Breast epithelium (tissue), 4 donors: ENCODE measurements around the gene CASK. TPM values are rescaled to one million over a fixed set of nuclear protein-coding genes. Genes with fewer than 3 reads are reported as not detected.

ENCODE experiments used
- DNase-seq, 2 donors: peaks; one replicate each; pipeline ENCODE4 v3.0.0-alpha.2; 2019; ENCODE audit warnings: low spot score in 2 of 2
- H3K27ac ChIP-seq, 2 donors: fragments of 200-600 bp; sonication (generic) in 1 of 2; one replicate each; pipeline ENCODE4 v1.5.1; 2016 to 2019; ENCODE audit warnings: mild to moderate bottlenecking in 1 of 2
- H3K27me3 ChIP-seq, 2 donors: fragments of 200-600 bp; sonication (generic) in 1 of 2; one replicate each; pipeline versions ENCODE4 v1.5.1 to v1.6.0; 2017 to 2019; ENCODE audit warnings: control low read depth in 1 of 2, mild to moderate bottlenecking in 1 of 2
- H3K36me3 ChIP-seq: fragments of 200-600 bp; one replicate; pipeline ENCODE4 v1.5.1; 2019
- H3K4me1 ChIP-seq, 2 donors: fragments of 200-600 bp; sonication (generic); one replicate each; pipeline ENCODE4 v1.5.1; 2016 to 2019; ENCODE audit warnings: control low read depth in 1 of 2
- H3K4me3 ChIP-seq, 3 donors: fragments of 200-600 bp; sonication (generic); 1 replicate in 2 of 3; 2 replicates in 1 of 3; pipeline ENCODE4 v1.5.1; 2016 to 2019; ENCODE audit warnings: mild to moderate bottlenecking in 3 of 3, moderate library complexity in 2 of 3
- H3K9me3 ChIP-seq, 2 donors: fragments of 200-600 bp; sonication (generic) in 1 of 2; one replicate each; pipeline ENCODE4 v1.5.1; 2016 to 2019; ENCODE audit warnings: control low read depth in 1 of 2
- POLR2A ChIP-seq: fragments of 450-650 bp; IDR thresholded peaks from one replicate; pipeline ENCODE4 v1.6.1; 2016; ENCODE audit warnings: antibody characterized with exemption, mild to moderate bottlenecking, moderate library complexity
- POLR2AphosphoS5 ChIP-seq, 3 donors: sonication (generic); formaldehyde crosslinking; IDR thresholded peaks; one replicate each; pipeline ENCODE4 v1.6.1; 2017; ENCODE audit warnings: antibody characterized with exemption in 3 of 3
- intact Hi-C: fragments of 100-400 bp; cut with DNase I; formaldehyde crosslinking; loops from one replicate; pipeline ENCODE4 v1.15.1; 2023; ENCODE audit warnings: low total_unique reads
- total RNA-seq, 3 donors: library from RNA; depleted of rRNA; stranded (reverse); fragments of >200 nt; gene quantifications; one replicate each; pipeline ENCODE4 v1.1.0, GENCODE V29; 2016
- TF ChIP-seq, protein P1 (sequence below), 3 donors: fragments of 450-650 bp; IDR thresholded peaks; one replicate each; pipeline ENCODE4 v1.5.1; 2016 to 2017; ENCODE audit warnings: antibody characterized with exemption in 3 of 3, mild to moderate bottlenecking in 3 of 3, moderate library complexity in 3 of 3

CASK gene
- total RNA-seq, 3 donors from 2014 or later: 34.4 to 103 (median 52.4) TPM

DNA sequence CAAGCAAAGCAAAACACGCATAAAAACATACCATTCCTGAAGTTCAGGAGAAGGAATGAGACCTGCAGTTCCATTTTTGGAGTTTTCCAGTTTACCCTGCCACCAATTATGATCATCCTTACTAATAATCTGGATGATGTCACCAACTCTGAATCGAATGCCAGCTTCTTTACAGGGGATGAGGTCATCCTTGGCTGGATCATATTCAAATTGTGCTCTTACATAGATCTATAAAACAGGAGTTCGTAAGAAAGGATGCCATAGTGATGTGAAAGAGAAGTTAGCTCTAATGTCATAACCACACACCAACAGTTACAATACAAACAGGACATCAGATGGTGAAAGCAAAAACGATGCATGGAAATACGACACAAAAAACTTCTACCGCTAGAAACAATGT lies 369.7 kb downstream of the CASK start:
- peaks cover 0 to 22% of the 10 kb centered on the region in 2 donors for H3K27me3 ChIP-seq
- TF ChIP-seq, protein P1, sequence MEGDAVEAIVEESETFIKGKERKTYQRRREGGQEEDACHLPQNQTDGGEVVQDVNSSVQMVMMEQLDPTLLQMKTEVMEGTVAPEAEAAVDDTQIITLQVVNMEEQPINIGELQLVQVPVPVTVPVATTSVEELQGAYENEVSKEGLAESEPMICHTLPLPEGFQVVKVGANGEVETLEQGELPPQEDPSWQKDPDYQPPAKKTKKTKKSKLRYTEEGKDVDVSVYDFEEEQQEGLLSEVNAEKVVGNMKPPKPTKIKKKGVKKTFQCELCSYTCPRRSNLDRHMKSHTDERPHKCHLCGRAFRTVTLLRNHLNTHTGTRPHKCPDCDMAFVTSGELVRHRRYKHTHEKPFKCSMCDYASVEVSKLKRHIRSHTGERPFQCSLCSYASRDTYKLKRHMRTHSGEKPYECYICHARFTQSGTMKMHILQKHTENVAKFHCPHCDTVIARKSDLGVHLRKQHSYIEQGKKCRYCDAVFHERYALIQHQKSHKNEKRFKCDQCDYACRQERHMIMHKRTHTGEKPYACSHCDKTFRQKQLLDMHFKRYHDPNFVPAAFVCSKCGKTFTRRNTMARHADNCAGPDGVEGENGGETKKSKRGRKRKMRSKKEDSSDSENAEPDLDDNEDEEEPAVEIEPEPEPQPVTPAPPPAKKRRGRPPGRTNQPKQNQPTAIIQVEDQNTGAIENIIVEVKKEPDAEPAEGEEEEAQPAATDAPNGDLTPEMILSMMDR (IDR thresholded peaks at IDR 0.05): no peak
- TF ChIP-seq POLR2A (no peak), POLR2AphosphoS5 (IDR thresholded peaks at IDR 0.05) (no peak)
- H3K36me3 ChIP-seq: no peaks in the 10 kb centered on the region
- no peak for DNase-seq
- no peaks in the 10 kb centered on the region for H3K9me3 ChIP-seq
- no peak overlapping the region for H3K27ac ChIP-seq
- H3K4me1 ChIP-seq: no peaks in the 10 kb centered on the region
- intact Hi-C loops: no loop called here
- no peak overlapping the region for H3K4me3 ChIP-seq

DNA sequence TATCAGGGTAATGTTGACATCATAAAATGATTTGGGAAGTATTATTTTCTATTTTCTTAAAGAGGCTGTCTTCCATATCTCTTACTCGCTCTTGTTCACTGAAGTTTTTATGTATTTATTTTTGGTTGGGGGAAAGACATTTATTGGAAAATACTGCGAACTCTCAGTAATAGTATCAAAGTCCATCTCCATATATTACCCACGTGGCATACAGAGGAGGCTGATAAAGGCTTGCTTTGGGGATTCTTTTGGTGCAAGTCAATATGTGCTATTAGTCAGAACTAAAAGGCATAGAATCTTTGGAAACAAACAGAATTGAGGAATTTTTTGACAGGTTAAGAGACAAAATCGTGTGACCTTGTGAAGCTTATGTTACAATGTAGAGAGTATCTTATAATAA lies 374.9 kb downstream of the CASK start:
- Histone ChIP-seq H3K4me3 (no peak overlapping the region), H3K9me3 (no peaks in the 10 kb centered on the region), H3K36me3 (no peaks in the 10 kb centered on the region), H3K27me3 (peaks cover 0 to 9% of the 10 kb centered on the region in 2 donors), H3K27ac (no peak overlapping the region), H3K4me1 (no peaks in the 10 kb centered on the region)
- intact Hi-C loops: no loop called here
- DNase-seq: no peak
- TF ChIP-seq POLR2AphosphoS5 (IDR thresholded peaks at IDR 0.05): no peak
- no peak for TF ChIP-seq POLR2A
- TF ChIP-seq, protein P1 (IDR thresholded peaks at IDR 0.05): no peak

DNA sequence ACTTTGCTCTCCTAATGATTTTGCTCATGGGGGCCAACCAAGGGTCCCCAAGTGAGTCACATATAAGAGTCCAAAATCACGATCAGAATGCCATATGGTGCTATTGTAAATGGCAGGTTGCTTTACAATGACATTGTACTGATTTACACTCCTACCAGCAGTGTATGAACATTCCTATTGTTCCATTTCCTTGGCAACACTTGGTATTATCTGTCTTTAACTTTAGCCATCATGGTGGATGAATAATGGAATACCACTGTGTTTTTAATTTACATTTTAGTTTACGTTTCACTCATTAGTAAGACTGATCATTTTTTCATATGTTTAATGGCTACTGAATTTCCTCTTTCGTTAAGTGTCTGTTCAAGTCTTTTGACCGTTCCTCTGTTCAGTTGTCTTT lies 379.7 kb downstream of the CASK start:
- Histone ChIP-seq H3K27me3 (no peaks in the 10 kb centered on the region), H3K4me1 (no peaks in the 10 kb centered on the region), H3K4me3 (no peak overlapping the region), H3K36me3 (no peaks in the 10 kb centered on the region), H3K27ac (no peak overlapping the region), H3K9me3 (no peaks in the 10 kb centered on the region)
- intact Hi-C loops: no loop called here
- TF ChIP-seq, protein P1 (IDR thresholded peaks at IDR 0.05): no peak
- TF ChIP-seq POLR2AphosphoS5 (IDR thresholded peaks at IDR 0.05) (no peak), POLR2A (no peak)
- DNase-seq: no peak

DNA sequence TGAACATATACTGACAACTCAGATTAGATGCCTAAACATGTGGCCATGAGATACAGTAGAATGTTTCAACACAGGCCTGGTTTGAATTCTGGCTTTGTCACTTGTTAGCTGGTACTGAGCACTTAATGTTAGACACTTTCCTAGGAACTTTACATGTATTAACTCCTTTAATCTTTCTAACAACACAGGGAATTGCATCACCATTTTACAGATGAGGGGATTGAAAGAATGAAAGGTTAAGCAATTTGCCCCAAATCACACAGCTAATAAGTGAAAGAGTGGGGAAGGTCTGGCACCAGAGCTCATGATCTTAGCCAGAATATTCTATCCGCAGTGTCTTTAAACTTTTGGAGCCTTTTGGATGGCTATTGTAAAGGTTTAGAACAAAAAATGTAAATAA lies 380.3 kb downstream of the CASK start:
- TF ChIP-seq POLR2AphosphoS5 (IDR thresholded peaks at IDR 0.05): no peak
- TF ChIP-seq, protein P1 (IDR thresholded peaks at IDR 0.05): no peak
- no peak for TF ChIP-seq POLR2A
- intact Hi-C loops: no loop called here
- H3K4me3 ChIP-seq: no peak overlapping the region
- DNase-seq: no peak
- no peaks in the 10 kb centered on the region for H3K27me3 ChIP-seq
- H3K36me3 ChIP-seq: no peaks in the 10 kb centered on the region
- no peak overlapping the region for H3K27ac ChIP-seq
- no peaks in the 10 kb centered on the region for H3K9me3 ChIP-seq
- no peaks in the 10 kb centered on the region for H3K4me1 ChIP-seq

DNA sequence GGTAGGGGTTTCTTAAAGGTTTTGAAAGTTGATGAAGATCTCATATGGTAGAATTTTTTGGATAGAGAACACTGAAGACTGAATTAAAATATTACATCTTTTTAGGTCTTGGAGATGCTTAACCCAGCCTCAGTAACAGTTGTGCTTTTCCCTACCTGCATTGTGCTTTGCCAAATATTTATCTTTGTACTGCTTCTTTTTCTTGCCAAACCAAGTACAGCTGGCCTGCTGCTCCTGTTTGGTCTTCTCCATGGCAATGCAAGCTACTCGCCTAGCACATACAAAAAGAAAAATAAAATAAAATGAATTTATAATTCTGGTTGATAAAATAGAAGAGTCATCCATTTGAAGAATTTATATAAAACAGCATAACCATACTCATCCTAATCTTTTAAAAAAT lies 380.8 kb downstream of the CASK start:
- Histone ChIP-seq H3K4me3 (no peak overlapping the region), H3K4me1 (no peaks in the 10 kb centered on the region), H3K27ac (no peak overlapping the region), H3K27me3 (no peaks in the 10 kb centered on the region), H3K36me3 (no peaks in the 10 kb centered on the region), H3K9me3 (no peaks in the 10 kb centered on the region)
- intact Hi-C loops: no loop called here
- TF ChIP-seq POLR2A: no peak
- no peak for TF ChIP-seq POLR2AphosphoS5 (IDR thresholded peaks at IDR 0.05)
- TF ChIP-seq, protein P1 (IDR thresholded peaks at IDR 0.05): no peak
- DNase-seq: no peak
